Measurements from ENCODE around the gene ANKRD55.

Gene ANKRD55

DNA sequence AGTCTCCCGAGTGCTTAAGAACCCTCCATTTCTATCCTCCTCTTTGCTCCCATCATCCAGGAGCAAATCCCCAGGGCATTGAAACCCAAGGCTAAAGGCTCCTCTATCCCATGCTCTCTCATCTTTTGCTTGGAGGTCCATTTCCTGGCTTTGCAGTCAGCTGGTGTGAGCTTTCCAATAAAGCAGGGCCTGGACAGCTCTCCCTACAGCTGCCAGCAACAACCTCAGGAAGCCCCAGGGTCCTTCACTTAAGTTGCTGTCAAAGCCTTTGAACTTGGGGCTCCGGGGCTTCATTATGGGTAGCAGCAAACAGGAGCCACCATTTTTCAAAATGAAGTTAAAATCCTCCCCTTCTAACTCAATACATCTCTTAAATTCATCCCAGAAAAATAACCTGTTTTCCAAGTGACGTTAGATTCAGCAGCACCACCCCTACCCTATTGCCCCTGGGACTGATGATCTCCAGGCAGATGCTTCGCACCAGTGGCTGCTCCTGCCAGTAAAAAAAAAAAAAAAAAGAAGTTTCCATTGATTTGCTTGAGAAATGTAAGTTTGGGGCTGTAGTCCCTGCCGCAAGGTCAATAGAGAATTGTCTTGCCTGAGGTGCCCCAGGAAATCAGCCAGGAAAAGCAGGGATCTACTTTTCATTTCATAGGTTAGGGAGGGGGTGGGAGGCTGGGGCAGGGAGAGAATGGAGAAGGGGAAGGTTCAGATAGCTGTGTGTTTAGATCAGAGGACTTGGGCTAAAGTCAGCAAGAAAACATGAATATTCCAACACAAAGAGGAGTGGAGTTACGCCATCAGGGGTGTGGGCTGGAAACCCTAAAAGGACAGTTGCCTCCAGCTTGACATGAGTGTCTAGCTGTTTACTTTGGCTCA, 154.6 kb downstream of the ANKRD55 start:
- DNase-seq (ENCODE audit: low read depth) = no peak

DNA sequence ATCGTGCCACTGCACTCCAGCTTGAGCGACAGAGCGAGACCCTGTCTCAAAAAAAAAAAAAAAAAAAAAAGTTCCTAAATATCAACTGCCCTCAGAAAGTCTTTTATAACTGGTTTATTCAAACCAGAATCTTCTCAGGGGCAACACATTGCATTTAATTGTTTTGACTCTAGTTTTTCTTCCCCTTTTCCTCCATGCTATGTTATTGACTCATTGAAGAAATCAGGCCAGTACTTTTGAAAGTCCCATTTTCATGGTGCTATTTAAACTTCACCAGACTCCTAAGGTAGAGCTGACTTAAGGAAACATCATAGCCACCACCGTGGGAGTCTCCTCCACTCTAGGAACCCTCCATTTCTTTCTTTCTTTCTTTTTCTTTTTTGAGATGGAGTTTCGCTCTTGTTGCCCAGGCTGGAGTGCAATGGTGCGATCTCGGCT, 155.3 kb downstream of the ANKRD55 start:
- DNase-seq (ENCODE audit: low read depth) = no peak

DNA sequence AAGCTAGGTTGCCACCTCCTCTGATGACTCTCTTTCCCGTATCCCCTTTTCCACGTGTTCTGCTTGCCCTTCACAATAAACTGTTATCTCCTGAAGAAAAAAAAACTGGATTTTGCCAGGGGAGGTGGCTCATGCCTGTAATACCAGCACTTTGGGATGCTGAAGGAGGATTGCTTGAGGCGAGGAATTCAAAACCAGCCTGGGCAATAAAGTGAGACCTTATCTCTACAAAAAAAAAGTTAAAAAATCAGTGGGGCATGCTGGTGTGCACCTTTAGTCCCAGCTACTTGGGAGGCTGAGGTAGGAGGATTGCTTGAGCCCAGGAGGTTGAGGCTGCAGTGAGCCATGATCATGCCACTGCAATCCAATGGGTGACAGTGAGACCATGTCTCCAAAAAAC, 156.6 kb downstream of the ANKRD55 start:
- no peak for DNase-seq (ENCODE audit: low read depth)

DNA sequence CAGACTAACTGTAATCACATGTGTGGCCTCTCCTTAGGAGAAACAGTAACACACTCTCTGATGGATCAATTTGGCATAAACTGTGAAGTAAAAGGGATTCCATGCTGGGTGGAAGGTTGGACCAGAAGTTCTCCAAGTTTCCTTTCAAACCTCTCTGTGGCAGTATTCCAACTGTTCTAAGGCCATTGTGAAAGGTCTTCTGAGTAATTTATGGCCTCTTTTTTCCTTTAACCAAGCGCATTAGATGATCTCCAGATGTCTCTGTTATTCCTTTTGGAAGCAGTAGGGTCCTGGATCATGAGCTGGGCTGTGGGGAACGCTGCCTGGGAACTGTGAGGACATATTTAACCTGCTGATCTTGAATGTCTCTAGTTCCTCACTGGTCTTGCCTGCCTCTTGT, 157.8 kb downstream of the ANKRD55 start:
- no peak for DNase-seq (ENCODE audit: low read depth)

DNA sequence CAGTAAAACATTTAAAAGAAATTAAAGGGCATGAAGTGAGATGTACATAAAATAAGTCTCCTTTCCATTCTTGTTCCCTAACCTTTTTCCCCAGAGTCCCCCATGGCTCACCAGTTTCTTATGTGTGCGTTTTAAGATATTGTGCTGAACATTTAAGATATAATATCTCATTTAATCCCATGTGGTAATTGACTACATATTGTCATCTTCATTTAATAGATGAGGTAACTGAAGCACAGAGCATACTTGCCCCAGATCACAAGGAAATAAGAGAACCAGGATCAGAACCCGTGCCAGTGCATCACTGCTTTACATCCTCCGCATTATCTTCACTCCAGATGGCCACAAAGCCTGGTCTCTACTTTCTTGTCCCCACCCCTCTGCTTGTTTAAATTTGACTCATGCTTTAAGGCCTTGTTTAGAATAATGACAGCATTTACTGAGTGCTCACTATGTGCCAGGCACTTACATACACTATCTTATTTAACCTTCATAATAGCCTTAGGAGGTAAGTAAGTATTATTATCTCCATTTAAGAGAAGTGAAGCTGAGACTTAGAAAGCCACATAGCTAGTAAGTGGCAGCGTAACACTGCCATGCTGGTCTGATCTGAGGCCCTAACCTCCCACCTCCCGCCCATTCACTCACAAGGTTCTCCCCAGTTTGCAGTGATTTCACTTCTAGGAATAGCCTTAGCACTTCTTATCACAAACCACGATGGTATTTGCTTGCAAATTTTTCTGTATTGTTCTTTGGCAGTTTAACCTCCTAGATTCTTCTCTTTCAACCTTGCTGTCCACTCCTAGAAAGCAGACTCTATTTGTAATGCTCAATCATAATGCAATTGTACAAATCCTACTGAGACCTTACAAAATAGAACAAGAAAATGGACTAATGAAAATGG, 160.0 kb downstream of the ANKRD55 start:
- no peak for DNase-seq (ENCODE audit: low read depth)

DNA sequence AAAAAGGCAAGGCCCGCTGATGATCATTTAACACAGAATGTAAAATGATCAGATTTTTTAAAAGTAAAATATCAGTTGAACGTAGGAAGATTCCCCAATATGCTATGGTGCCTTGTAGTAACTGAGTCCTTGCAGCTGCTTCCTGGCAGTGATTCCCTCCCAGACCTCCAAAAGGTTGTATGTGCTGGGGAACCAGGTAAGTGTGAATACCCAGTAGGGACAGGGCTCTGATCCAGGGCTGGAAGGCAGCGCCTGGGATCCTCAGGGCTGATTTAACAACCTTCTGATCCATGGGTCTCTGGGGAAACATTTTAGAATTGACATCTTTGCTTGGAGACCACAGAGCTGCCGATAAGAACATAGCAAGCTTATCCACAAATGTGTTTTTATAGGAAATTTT, 161.7 kb downstream of the ANKRD55 start:
- no peak for DNase-seq (ENCODE audit: low read depth)

DNA sequence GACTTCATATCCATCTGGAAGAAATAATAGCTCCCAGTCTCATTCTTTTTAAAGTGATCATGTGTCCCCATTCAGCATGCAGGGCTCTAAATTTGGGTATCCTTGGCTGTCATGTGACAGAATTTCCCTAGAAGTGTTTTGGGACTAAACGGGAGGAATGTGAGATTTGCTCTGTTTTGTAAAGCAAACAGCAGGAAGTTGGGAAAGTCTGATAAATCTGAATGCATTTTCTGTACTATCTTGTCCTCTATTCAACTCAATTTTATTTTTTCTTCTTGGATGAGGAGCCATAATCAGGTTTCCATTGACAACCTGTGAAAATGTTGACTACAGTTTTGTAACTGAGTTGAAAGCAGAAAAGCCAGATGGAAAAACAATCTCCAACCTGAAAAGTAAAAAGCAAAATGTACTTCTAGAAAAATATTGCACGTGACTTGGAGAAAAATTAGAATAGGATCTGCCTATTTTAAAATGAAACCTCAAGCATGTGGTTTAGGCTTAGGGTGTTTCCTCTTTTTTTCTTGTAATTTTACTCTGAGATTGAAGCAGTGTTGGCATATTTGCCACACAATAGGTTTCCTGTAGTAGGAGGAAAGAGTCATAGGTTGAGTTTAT, 162.2 kb downstream of the ANKRD55 start:
- no peak for DNase-seq (ENCODE audit: low read depth)

DNA sequence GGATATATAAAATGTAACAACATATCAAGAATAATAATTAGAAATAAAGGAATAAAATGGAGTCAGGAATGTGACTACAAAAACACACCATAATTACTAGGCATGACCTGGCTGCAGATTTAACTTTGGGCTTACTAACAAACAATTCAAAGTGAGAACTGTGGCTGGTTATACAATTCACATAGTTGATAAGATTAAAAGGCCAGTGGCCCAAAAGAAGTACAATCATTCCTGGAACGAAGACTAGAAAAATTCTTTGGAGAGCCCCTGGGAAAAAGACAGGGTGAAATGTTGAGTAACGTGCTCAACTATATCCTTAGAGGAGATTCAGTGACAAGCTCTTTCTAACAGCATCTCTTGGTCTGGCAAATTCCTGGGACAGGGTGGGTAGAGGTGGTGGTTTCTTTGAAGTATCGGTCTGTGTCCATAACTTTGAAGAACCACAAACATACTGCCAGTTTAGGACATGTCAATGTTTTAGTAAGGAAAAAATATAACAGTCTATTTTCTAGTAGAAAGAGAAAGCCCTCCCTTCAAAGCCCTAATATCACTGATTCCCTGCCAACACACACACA, 163.4 kb downstream of the ANKRD55 start:
- DNase-seq (ENCODE audit: low read depth) = no peak

DNA sequence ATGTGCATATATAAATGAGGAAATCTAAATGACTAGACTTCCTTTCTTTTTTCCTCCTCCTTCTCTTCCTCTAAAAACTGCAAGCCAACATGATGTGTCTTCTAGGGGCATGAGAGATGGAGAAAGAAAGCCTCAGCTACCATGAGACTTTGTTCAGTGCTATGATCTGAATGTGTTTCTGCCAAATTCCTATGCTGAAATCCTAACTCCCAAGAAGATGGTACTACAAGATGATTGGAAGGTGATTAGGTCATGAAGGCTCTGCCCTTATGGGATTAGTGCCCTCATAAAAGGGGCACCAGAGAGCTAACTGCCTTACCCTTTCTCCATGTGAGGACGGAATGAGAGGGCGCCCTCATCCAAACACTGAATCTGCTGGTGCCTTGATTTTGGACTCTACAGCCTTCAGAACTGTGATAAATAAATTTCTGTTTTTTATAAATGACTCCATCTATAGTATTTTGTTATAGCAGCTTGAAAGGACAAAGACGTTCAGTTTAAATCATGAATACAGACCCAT, 166.1 kb downstream of the ANKRD55 start:
- no peak for DNase-seq (ENCODE audit: low read depth)

DNA sequence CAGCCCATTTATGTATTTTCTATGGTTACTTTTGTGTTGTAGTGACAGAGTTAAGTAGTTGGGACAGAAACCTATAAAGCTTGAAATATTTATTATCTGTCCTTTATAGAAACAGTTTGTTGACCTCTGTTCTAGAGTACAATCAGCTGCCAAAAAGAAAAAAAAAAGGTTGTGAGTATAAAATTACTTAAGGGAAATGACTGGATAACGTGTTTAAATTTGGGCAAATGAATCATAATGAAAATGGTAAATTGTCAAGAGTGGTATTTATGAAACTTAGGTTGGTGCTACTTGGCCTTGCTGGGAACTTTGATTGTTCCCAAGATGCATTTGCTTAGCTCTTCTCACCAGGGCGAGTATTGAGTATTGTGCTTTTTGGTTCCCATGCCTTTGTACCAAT, 168.1 kb downstream of the ANKRD55 start:
- DNase-seq (ENCODE audit: low read depth) = no peak

DNA sequence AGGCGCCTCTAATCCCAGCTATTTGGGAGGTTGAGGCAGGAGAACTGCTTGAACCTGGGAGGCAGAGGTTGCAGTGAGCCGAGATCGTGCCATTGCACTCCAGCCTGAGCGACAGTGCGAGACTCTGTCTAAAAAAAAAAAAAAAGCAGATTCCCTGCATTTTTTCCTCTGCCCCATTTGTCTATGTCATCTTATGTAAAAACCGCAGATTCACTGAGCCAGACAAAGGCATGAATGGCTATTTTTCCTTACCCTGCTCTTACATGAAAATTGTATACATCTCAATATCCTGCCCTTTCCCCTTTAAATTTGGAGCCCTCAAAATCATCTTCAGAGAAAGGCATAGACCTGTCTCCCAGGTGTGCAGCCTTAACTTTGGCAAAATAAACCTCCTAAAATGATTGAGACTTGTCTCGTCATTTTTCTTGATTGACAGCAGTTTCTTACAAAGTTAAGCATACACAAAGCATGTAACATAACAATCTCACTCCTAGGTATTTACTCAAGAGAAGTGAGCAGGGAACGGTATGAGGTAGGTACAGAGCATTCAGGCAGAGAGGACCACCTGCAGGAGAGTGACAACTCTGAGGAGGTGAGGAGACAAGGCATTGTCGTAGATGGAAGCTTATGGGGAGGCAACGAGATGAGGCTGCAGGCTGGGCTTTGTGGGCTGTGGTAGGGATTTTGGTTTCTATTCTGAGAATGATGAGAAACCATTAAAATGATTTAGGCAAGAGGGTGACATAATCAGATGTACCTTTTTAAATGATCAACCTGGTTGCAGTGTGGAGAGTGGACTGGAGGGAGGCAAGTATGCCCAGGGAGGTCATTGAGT, 172.6 kb downstream of the ANKRD55 start:
- no peak for DNase-seq (ENCODE audit: low read depth)

DNA sequence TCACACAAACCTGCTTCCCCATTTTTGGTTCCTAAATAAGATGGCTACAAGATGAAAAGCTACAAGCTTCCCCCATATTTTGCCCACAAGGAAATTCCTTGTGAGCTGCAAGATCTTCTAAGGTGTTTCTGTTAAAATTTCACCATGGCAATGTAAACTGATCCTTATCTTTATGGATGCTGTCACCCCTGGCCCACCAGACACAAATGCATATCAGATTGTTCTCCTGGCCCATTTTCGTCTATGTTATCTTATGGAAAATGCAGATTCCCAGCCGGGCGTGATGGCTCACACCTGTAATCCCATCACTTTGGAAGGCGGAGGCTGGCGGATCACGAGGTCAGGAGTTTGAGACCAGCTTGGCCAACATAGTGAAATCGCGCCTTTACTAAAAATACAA, 173.3 kb downstream of the ANKRD55 start:
- DNase-seq (ENCODE audit: low read depth) = no peak

DNA sequence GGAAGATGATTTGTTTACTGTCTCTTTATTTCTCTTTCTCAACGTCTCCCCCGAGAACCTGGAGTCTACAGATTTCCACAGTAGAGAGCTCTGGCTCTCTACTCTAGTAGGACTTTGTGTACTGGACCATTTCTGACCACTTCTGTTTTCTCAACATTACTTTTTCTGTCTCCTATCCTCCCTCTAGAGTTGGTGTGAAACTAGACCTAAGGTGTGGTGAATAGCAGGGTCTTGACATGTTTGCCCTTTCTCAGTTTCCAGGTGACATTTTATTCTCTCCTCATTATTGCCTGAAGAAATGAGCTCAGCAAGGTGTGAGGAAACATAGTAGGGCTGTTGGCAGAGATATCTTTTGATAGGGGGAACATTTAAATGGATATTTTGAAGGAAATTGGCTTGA, 176.3 kb downstream of the ANKRD55 start:
- DNase-seq (ENCODE audit: low read depth) = no peak

DNA sequence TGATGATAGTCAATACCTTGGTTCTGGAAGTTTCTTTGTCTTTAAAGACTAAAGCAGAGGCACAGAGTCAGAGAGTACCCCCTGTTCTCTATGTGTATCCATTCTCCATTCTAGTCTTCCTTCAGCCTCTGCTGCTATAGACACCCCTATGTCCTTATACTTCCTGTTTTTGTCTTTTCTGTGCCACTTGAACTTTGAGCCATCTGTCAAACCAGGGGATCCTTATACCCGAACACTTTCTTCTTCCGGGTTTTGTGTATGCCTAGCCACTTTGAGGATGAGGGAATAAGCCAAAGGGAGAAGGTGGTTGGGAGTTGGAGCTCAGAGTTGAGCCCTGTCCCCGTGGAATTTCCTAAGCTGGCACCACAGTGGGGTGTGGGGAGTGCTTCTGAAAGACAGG, 177.3 kb downstream of the ANKRD55 start:
- no peak for DNase-seq (ENCODE audit: low read depth)

DNA sequence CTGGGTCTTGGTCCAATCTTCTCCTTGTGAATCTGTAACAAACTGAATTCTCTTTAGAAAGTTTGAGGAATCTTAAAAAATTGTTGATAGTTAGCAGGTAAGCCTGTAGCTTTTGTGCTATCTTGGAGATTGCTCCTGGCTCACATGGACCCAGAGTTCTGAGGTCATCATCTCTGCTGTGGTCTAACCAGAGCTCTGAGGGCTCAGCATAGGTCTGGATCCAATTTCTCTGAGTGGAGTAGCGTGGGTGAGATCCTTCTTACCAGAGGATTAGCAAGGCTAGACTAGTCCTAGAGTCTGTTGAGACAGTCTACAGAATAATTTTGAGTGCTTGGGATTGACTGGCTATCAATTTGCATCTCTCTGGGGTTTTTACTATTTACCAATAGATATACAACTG, 177.8 kb downstream of the ANKRD55 start:
- DNase-seq (ENCODE audit: low read depth) = no peak

DNA sequence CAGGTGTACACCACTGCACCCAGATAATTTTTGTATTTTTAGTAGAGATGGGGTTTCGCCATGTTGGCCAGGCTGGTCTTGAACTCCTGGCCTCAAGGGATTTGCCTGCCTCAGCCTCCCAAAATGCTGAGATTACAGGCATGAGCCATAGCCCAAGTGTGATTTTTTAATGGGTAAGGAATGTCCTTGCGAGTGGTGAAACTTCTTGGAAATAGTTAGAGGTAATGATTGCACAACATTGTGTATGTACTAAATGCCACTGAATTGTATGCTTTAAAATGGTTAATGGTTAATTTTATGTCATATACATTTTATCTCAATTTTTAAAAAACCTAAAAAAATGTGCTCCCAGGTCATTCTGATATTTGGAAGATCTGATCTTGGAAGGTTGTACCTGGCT, 178.5 kb downstream of the ANKRD55 start:
- no peak for DNase-seq (ENCODE audit: low read depth)

DNA sequence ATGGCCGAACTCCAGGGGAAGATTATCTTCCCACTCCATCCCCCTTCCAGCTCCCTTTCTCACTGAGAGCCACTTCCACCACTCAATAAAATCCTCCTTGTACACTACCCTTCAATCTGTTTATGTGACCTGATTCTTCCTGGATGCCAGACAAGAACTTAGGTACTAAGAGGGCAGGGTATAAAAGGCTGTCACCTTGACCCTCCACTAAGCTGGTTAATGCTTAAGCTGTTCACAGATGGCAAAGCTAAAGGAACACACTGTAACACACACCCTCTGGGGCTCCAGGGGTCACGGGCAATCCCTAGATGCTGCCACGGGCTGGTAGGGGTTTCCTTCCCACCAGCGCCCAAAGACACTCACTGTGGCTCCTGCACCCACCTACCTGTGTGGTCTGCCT, 179.8 kb downstream of the ANKRD55 start:
- no peak for DNase-seq (ENCODE audit: low read depth)

DNA sequence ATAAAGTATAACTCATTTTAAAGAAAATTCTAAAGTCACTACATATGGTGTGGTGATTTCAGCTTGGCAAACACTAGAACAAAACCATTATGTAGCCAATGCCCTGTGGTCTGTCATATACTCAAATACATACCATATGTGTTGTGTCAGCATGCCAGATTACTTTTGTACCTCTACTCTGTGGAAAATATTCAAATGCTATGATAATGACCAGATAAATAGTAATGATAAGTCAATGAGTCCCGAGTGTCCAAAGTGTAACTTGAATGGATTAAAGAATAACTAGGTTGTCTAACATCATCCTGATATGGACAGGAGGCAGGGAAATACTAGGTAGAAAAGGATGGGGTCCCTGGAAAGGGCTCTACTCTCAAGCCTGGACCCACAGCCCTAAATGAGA, 180.4 kb downstream of the ANKRD55 start:
- DNase-seq (ENCODE audit: low read depth) = no peak

DNA sequence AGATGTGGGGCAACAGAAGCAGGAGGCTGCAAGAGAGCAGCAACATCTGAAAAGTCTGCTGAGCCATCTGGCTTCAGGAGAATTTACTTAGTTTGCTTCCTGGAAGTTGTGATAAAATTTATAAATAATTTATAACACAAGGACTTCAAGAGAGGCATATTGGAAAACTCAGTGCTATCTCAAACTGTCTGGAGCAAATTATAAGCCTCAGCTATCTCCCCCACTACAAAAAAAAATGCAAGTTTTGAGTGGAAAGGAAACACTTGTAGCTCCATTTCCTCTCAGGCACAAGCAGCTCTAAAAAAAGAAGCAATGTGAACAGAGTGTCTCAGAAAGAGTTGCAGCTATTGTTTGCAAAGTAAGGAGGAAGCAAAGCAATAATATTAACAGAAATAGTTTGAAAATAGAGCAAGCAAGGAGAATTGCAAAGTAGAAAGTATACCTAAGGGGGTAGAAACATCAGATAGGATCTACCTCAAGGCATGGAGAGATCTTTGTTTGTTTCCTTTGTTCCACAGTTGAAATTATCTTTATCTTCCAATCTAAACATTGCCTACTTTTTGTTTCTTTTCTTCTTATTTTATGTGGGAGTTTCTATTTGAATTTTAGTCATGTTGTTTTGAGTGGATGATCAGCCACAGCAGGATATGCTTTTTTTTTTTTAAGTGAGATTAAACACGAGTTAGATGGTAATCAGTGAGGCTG, 182.4 kb downstream of the ANKRD55 start:
- no peak for DNase-seq (ENCODE audit: low read depth)

All from stimulated activated CD4-positive, alpha-beta T cell treated with anti-CD3 and anti-CD28 coated beads, Interleukin-2, amount 100 ng/mL, for 4 hours (primary cell).